NCI-H1436 (cell line): ENCODE results near the gene GUCA1A.
A peak's percentile ranks its signal among the peaks of the same experiment; 100 is the strongest.

Experiments
- DNase-seq: peaks from one replicate; lab custom pipeline; 2025; lab: John Stamatoyannopoulos, UW

The GUCA1A gene

DNA sequence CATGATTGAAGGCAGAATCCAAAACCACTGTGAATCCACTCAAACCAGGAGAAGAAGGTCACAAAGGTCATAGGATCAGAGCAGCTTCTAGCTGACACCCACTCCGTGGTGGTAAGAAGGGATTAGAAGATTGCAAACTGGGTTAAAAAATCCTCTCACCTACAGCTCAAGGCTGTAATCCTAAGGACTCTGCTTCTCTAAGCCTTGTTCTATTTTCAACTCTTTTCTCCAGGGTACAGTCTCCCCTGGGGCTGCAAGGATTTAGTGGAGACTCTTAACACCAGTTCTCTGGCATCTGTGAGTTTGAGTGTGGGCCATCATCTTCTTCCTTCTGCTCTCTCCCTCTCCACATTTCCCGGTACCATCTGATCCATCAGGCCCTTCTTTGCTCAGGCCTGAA lies at the start of gene GUCA1A:
Gene GUCA1A (plus strand): TSS at position 264 of the 400 bp plus-strand sequence. CDS start 250 bp downstream, outside the sequence.
- DNase-seq = no peak

DNA sequence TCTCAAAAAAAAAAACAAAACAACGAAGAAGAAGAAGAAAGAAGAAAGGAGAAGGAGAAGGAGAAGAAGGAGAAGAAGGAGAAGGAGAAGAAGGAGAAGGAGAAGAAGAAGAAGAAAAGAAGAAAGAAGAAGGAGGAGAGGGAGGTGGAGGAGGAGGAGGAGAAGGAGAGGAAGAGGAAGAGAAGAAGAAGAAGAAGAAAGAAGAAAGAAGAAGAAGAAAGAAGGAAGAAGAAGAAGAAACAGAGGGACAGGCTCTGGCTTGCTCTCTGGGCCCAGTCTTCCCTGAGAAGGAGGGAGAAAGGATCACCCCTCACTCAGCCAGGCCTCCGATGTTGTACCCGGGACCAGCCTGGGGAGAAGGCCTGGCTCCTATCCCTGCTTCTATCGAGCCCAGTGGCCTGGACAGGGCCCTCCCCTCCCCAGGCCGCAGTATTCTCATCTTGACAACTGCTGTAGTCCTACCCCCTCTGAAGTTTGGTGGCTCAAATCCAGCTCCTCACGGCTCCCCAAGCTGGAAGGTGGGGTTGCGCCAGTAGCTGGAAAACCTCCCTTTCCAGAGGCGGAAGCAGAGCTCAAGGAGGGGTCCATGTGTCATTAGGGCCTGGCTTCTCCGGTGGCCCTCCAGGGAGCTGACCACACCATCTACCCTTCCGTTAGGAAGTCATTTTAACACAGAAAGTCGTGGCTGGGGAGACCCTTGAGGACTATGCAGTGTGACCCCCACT lies 49.6 kb upstream of the GUCA1A start:
- DNase-seq = no peak

DNA sequence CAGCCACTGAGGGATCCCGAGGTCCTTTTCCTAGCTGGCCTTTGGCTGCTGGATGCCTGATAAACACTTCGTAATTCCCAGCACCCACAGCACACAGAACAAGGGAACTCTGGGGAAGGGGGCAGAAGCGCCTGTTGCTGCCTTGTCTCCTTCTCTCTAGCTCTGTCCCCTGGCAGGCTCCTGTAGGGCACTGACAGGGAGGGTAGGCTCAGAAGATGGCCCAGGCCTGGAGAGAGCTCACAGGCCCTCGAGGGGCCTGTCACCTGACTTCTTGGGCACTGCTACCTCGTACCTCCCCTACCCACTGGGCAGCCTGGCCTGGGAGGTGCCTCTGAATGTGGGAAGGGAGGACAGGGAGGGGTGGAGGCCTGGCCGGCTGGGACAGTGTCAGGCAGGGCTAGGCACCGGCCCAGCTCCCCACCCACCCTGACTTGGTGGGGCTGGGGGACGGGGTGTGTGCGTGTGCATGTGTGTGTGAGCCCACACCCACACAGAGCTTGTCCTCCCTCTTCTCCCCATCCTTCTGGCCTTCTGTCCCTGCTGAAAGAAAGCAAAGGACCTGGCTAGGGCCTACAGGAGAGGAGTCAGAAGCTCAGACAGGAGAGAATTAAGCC lies 48.8 kb upstream of the GUCA1A start:
- DNase-seq = no peak

DNA sequence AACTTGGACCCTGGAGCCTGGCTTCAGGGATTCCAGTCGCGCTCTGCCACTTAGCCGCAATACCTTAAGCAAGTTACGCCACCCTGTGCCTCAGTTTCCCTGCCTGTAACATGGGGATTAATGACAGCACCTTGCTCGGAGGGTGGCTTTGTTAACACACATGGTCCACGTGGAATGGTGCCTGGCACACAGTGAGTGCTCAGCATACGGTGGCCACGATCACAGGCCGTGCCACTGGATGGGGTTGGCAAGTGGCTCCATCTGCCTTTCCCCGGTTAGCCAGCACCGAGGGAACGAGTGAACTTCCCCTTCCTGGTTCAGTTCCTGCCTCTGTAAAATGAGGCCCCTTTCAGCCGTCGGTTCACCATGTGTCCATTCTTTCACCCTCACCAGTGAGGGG lies 47.9 kb upstream of the GUCA1A start:
- DNase-seq = no peak

DNA sequence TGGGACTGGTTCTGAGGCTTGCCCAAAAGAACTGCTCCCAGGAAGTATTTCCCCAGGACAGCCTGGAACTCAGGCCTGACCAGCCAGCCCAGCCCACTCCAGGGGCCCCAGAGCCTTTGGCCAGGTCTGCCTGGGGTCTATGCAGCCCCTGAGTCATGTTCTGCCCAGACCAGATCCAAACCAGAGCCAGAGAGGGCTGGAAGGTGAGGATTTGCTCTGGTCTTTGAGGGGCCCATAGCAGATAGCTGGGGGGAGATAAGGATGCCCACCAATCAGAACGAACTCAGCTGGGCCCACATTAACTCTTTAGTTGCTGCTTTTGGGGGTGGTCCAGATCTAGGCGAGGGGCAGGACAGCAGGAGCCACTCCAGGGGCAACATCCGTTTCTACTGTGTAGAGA lies 47.5 kb upstream of the GUCA1A start:
- no peak for DNase-seq

DNA sequence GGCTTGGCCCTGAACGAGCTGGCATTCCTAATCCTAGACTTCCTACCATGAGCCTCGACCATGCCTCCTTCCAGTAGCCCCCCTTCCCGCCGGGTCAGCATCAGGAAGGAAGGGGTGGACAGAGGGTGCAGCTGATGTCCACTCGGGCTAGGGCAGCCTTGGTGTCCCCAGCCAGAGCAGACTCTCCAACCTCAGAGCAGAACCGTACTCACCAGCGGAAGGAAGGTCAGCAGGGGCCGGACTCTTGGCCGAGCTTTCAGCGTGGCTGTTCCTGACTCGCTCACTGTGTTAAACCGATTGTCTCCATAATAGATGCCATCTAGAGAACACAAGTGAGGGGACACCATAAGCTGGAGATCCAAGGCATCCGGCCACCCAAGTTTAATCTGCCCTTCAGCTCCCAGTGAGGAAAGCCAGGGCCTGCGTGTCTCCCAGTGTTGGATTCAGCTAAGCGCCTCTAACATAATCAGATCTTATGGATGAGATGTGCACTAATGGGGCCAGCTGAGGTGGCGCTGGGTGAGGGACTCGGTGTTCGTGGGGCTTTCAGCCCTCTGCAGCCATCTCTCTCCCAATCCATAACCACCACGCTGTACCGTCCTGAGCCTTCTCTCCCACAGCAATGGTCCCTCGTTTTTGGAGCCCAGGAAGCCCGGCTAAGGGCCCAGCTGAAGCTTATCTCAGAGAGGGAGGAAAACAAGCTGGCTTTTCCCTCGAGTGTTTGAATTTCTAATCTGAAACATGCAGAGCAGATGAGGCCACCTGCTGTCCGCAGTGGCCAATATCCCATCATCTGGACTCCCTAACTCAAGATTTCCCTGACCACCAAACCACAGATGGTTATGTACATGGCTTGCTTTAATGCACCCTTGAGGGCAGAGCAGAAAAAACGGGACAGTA lies 44.5 kb upstream of the GUCA1A start:
- no peak for DNase-seq

DNA sequence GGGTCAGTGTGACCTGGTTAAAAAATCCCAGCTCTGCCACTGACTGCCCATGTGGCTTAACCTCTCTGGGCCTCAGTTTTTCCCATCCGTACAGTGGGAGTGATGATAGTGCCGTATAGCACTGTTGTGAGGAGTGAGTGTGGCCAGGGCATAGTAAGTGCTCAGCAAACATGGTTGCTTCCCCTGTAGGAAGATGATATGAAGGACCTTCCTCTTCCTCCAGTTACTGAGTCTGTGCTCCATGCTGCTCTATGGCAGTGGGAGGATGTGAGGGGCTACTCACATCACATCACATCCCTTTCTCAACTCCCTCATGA lies 43.8 kb upstream of the GUCA1A start:
- DNase-seq = no peak

DNA sequence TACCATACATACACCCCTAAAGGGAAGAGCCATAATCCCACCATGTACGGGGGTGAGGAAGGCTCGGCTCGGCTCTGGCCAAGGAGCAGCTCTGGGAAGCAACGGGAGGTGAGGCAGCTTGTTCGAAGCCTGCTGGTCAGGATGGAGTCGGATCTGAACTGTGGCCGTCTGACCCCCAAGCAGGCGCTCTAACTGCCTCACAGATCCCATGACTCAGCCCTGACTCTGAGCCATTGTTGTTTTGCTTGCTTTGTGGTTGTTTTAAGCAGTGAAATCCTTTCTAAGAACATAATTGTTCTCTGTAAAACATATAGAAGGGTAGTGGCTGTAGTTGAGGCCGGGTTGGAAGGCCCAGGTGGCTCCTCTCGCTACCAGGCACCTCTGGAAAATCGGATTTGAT lies 41.6 kb upstream of the GUCA1A start:
- no peak for DNase-seq

DNA sequence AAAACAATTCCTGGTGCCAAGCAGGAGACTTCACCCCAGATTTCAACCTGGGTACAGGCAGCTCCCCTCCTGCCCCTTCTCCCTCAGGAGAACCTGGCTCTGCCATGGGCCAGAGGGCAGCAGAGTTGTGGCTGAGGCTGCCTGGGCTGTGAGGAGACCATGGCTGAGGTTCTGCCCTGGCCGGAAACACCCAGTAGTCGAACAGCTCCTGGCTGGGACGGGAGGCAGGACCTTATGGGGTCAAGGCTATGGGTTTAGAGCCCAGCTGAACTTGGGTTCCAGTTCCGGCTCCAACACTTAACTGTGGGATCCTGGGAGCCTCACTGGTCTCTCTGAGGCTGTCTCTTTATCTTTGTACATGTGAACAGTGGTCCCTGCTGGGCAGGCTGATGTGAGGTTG lies 39.2 kb upstream of the GUCA1A start:
- DNase-seq = no peak

DNA sequence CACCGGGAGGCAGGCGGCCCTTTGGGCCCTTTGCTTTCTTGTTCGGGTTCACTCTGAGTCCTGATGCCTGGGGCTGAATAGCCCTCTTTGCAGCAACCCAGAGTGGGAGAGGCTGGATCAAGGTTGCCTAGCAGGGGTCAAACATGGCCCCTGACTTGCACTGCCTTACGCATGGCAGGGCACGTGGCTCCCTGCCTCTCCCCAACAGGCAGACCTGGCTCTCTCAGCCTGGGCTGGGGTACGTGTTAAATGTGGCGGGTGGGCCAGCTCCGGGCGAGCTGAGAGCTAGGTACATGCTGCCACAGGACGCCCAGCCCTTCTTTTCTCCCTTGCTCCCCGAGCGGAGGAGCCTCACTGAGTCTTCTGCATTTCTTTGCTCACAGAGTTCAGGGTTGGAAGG lies 38.0 kb upstream of the GUCA1A start:
- no peak for DNase-seq

DNA sequence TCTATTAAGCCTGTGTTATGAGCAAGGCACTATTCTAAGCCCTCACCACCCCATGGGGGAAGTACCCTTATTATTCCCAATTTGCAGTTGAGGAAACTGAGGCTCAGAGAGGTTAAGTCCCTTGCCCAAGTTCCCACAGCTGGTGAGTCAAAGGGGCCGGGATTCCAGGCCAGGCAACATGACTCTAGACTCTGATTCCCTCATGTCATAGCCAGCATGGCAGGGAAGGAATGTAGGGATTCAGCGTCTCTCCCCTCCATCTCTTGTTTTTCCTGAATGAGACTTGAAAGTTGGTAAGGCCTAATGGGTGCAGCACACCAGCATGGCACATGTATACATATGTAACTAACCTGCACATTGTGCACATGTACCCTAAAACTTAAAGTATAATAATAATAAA lies 37.4 kb upstream of the GUCA1A start:
- no peak for DNase-seq

DNA sequence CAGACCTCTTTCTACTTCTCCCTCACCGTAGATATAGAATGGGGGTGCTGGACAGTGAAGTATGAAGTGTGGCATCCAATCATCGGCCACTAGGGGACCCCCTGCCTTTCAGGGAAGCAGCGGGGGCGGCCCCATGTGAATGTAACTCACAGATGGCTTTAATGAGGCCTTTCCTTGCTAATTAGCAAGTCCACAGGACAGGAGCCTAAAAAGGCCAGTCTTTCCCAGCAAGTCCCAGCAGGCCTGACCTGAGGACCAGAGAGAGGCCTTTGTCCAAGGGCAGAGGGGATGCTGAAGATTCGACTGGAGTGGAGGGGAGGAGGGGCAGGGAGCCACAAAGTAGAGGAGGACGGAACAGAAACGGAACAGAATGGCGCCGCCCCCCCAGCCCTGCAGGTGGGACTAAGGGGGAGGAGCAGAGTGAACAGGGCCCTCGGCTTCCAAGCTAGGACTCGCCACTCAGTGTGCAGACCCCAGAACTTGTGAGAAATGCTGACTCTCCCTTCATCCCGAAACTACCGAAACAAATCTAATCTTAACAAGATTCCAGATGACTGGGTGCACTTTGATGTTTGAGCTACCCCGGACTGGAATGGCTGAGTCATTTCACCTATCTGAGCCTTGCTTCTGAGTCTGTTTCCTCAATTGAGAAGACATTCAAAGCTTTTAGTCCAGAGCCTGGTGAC lies 36.5 kb upstream of the GUCA1A start:
- no peak for DNase-seq

DNA sequence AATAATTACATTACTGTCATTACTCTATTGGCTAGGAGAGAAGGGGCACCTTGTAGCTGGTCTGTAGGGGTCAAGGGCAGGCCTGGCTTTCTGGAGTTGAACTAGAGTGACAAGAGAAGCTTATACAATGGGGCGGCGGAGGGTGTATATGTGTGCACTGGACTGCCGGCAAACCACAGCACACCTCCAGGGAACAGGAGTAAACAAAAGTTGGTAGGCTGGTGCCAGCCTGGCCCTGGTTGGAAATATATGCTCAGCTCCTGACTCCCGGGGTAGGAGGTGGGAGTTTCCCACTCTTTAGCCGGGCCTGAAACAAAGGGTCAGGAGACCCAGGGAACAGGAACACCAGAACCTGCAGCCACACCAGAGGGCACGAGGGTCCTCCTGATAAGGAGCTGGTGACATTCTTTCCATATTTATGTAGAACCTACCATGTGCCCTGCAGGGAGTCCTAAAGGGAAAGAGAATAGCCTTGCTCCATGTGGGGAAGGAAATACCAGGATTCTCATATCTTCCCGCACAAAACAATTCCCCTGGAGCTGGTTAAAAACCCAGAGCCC lies 35.9 kb upstream of the GUCA1A start:
- DNase-seq = no peak

DNA sequence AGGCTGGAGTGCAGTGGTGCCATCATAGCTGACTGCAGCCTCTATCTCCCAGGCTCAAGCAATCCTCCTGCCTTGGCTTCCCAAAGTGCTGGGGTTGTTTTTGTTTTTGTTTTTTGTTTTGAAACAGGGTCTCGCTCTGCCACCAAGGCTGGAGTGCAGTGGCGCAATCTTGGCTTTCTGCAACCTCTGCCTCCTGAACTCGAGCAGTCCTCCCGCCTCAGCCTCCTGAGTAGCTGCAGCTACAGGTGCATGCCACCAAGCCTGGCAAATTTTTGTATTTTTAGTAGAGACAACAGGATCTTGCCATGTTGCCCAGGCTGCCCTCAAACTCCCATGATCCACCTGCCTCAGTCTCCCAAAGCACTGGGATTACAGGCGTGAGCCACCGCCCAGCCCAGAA lies 35.0 kb upstream of the GUCA1A start:
- no peak for DNase-seq

DNA sequence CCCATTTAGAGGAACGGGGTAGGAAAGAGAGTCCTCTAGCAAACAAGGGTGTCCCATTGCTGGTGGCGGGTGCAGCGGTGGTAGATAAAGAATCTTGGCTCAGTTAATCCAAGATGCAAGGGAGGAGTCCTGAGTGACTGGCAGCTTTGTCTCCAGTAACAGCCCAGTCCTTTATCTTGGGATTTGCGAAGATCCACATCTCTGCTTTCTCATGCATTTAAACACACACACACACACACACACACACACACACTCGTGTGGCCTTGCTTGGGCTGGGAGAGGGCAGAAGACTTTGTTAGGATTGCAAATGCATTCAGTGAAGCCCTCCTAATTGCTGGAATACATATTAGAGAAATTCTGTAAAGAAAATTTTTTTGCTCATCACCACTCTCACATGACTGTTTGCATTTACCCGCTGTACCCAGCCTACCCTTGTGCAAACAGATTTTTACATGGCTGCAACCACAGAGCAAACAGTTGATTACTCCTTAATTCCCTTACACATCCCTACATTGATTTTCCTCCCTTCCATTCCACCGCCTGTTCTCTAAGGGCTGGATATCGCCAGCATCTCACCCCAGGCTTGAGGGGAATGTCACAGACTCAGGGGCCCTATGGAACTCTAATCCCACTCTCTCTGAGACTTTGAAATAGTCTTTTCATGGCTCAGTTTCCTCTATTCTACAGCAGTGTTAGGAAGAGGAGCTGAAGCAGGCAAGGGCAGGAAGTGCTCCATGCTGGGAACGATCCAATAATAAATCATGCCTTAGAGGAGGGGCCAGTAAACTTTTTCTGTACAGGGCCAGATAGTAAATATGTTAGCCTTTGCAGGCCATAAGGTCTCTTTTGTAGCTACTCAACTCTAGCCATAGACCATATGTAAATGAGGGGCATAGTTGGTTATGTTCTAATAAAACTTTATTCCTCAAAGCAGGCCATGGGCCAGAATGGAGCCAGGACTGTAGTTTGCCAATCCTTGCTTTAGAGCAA lies 34.2 kb upstream of the GUCA1A start:
- no peak for DNase-seq

DNA sequence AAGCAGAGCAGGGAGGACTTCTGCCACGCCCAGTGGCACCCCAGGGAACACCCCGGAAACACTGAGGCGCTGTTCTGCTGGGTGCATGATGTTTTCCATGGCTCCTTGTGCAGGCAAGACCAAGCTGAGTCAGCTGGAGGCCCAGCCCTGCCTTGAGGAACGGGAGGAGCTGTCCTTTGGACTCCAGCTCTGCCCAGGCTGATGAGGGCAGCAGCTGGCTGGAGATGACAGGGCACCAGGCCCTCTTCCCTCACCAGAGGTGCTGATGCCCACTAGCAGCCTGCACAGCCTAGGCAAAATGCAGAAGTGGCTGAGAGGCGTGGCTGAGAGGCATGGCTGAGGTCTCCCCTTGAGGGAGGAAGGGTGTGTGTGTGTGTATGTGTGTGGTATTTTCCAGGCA lies 33.1 kb upstream of the GUCA1A start:
- DNase-seq = no peak

DNA sequence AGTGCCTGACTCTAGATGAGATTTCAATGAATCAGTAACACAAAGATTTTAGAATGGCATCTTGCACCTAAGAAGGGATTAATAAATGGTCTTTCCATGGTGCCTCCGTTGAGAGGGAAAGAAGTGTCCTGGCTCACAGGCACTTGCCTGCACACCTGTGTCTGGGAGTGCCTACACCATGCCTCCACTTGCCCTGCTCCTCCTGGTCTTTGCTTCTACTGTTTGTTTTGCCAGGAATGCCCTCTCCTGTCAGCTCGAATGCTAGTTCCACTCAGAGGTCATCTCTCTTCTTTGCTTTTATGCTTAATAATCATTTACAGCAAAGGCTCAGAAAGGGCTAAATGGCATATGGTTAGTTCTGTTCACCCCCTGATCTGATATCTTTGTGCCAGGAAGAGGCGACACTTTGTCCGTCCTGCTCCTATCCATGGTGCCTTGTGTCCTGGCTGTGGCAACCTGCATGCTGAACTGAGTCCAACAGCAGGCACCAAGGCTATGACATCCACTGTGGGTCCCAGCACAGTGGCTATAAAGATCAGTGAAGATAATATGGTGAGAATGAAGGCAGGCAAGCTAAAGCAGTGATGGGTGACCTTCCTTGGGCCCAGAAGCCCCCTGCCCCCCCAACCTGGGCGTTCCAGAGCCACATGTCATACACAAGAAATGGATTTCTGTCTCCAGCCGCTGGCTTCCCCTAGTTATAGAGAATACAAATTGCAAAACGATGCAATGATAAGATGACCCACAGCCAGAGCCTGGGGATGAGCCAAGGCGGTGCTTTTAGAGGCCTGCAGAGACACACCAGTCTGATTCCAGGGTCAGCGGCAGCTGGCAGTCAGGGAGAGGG lies 32.2 kb upstream of the GUCA1A start:
- DNase-seq = no peak

DNA sequence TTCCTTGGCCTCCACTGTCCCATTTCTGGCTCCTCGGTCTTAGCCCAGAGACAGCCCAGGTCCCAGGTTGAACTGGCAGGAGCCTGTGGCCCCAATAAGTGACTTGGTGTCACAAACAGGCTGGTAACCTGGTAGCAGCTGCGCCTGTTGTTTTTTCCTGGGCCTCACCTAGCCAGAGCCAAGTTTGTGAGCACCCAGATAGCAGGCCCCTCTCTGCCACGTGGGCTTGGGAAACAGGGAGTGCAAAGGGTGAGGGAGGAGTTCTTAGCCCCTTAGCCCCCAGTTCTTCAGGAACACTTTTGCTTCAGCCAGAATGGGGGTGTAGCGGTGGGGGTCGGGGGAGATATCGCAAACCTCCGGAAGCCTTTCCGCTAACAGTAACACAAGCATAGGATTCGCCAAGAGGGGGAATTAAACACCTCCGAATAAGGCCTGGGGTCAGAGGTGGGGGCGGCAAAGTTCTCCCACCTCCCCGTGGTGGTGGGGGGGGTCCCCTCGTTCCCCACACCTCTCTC lies 31.5 kb upstream of the GUCA1A start:
- DNase-seq = no peak

DNA sequence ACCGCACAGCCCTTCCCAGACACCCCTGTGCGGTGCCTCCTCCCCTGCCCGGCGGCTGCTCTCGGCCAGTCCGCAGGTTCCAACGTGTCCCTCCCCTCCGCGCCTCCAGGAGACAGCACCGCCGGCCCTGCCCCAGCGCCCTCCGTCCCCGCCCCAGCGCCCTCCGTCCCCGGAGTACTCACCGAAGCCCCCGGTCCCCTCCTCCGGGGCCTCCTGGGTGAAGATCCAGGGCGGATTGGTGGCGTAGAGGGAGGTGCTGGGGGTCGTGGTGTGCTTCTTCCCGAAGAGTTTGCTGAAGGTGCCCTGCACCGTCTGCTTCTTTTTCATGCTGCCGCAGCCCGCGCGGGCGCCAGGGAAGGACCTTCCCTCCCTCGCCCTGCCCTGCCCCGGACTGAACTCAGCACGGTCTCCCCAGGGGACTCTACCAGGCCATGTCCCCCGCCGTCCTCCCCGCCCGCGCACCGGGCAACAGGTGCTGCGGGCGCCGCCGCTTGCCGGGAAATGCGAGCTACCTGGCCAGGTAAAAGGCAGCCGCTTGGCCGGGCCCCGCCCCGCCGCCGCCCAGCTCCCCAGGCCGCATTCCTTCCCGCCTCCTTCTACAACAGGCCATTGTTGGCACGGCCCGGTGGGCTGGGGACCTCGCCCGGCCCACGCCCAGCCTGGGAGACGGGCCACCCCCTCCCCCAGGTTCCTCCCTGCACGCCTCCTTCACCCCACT lies 30.9 kb upstream of the GUCA1A start, which contains the start of gene C6orf132:
Gene C6orf132 (minus strand): TSS at position 503 of the 718 bp plus-strand sequence. CDS start 176 bp downstream, at position 327.
- DNase-seq = peak; percentile 9
